HG03045 (cell line): ENCODE measurements around the gene HYI.
"Not testable (repeated sequence)": the region's sequence is repeated elsewhere in the genome, so short reads cannot be mapped to it uniquely, and the experiment has no call there.

ENCODE experiments used
- ATAC-seq: cut with Tn5 transposase; IDR thresholded peaks from one replicate; pipeline ENCODE4 v1.9.1; 2021; ENCODE audit warnings: mild to moderate bottlenecking, moderate library complexity; ENCODE audit not compliant: unreplicated experiment

HYI gene

DNA sequence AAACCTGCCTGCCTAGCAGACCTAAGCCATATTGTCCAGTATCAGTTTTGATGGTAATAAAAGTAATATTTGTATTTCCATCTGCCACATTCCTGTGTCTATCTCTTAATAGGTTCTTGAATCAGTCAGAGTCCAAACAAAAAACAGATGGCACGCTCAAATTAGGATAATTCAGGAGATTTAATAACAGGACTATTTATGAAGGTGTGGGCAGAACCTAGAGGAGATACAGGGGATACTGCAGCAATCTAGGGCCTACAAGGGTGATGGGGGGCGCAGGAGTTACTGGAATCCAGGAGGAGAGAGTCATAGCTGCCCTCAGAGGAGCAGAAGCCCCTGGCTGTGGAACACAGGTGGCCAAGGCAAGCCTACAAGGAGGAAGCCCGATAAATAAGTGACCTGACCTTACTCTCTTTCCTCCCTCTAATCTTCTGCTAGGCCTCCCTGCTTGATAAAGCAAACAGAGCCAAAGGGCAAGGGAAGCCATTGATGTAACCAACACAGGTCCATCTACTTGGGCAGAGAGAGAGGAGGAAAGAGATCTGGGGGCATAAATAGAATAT, 11.9 kb upstream of the HYI start:
- no peak for ATAC-seq

DNA sequence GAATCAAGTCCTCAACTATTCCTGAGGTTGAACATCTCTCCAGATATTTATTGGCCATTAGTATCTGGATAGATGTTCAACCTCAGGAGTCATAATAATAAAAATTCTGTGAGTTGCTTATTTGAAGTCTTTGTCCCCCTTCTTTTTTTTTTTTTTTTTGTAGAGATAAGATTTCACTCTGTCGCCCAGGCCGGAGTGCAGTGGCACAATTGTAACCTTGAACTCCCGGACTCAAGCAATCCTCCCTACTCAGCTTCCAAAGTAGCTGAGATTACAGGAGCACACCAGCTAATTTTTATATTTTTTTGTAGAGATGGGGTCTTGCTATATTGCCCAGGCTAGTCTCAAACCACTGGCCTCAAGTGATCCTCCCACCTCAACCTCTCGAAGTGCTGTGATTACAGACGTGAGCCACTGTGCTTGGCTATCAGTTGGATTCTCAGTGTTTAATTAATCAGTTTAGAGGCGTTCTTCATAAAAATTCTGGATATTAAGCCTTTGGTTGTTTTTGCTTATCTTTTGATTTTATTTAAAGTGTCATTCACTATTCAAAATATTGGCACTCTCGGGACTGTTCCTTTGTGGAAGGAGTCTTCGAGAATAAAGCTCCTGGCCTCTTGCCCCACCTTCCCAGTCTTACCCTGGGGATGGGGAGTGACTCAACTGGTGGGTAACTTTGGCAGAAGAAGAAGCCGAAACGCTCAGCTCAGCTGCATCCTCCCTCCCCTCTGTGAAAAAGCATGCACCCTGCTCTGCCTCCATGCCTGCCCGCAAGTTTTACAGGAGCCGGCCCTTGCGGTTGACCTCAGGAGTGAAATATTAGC, 11.2 kb upstream of the HYI start:
- ATAC-seq = no peak

DNA sequence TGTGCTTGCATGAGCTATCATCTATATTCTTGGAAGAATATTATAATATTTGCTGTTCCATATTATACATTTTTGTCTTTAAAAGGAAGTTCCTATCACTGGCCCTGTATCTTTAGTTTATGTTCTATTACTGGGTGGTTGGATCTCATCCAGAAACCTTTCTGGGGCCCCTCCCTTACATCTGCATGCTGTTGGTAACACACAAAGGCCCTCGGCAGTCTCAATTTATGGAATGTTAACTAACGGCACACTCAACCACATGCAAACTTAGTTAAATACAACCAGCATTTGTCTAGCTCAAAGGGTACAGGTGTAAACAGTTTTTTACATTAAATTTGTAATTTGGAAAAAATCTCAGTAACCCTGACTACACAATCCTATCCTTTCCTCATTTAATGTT, 9.7 kb upstream of the HYI start:
- ATAC-seq = no peak

DNA sequence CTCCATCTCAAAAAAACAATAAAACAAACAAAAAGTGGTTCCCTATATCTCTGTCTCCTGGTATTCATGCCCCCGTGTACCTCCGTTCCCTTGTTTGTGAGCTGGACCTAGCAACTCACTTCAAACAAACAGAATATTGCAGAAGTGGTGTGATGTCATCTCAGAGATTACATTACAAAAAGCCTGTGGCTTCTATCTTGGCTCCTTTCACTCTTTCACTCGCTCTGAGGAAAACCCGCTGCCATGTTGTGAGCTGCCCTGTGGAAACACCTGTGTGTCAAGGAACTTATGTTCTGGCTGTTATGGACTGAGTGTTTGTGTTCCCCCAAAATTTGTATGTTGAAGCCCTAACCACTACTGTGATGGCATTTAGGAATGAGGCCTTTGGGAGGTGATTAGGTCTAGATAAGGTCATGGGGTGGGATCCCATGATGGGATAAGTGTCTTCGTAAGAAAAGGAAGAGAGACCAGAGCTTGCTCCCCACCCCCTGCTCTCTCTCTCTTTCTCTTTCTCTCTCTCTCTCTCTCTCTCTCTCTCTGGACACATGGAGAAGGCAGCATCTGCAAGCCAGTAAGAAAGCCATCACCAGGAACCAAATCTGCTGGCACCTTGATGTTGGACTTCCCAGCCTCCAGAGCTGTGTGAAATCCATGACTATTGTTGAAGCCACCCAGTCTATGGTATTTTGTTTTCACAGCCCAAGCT, 7.4 kb upstream of the HYI start:
- no peak for ATAC-seq

DNA sequence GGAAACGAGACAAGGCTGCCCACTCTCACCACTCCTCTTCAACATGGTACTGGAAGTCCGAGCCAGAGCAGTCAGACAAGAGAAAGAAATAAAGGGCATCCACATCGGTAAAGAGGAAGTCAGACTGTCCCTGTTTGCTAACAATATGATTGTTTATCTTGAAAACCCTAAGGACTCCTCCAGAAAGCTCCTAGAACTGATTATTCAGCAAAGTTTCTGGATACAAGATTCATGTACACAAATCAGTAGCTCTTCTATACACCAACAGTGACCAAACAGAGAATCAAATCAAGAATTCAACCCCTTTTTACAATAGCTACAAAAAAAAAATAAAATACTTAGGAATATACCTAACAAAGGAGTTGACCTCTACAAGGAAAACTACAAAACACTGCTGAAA, 4.6 kb upstream of the HYI start:
- not testable (repeated sequence) for ATAC-seq

DNA sequence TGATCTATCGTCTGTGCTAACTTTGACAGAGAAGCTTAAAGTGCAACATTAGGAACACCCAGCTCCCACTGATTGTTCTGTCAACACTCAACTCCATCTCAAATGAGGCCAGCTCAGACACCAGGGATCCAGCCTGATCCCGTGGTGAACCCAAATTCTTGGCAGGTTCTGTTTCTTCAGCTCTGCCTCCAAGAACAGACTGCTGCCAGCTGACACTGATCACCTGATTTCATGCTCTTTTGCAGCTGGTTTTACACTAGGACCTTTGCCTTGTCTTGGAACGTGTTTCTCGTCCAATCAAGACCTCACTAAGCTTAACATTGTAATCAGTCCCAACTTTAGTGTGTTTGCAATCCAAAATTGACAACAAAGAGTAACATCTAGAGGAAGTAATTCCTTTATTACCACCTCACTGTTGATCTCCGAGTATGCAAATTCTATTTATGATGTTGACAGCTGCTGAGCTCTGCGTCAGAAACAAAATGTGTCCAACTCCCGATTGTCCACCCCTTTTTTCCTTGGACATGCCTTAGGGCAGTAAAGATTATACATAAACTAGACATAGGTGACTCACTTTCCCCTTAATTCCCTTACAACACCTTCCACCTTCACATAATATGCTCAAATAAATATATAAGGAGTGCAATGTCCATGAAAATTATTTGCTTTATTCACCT, 1.6 kb upstream of the HYI start:
- ATAC-seq = no peak

DNA sequence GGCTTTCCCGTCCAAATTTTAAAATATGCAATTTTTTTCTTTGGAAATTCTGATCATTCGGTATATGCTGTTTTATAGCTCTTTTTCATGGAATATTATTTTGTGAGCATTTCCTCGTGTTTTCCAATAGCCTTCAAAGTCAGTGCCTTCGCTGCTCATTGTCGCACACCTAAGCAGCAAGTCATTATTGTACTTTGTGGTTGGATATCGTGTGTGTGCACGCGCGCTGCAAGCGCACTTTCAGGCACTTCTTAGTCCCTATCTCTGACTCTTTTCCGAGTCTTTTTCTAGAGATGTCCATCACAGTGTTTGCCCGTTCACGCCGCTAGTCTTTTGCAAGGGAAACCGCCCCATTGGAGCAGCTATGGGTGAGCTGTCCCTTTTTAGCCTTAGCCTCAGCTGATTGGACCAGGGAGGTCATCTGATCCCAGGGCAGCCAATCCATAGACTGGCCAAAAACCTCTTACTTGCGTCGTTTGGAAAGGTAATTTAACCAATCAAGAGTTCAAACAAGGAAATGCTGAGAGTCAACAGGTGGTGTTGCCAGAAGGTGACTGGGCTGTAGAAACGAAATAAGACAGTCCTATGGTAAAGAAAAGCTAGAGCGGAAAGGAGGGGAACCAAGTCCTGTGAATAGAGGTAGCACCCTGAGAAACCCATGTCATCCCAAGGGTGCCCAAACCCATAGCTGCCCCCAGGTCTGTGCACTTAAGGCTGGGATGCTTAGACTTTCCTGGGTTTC, 710 bp upstream of the HYI start:
- ATAC-seq = peak; percentile 74

DNA sequence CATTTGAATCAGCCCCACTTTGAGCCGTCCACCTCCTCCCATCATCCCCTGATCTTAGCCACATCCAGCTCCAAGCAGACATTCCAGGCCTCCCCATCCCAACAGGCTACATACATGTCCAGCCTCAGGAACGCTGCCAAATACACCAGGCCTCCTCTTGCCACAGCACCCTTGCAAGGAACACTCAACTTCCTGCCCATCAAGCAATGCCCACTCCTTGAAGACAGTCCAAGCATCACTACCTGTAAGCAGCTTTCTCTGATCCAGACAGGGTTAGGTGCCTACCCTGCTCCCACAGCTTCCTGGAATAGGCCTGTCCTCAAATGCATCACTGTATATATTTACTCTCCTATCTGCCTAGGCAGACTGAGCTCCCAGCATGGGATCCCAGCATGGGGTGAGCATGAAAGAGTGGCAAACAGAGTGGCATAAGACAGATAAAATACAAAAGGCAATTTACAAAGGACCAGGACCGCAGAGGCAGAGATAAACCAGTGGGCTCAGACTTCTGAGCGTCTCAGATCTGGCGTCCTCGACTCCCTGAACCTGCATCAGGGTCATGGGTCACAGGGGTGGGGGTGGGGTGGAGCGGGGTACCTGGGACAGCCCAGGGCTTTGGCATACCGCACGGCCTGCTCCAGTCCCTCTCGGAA, 816 bp downstream of the HYI start:
- no peak for ATAC-seq

DNA sequence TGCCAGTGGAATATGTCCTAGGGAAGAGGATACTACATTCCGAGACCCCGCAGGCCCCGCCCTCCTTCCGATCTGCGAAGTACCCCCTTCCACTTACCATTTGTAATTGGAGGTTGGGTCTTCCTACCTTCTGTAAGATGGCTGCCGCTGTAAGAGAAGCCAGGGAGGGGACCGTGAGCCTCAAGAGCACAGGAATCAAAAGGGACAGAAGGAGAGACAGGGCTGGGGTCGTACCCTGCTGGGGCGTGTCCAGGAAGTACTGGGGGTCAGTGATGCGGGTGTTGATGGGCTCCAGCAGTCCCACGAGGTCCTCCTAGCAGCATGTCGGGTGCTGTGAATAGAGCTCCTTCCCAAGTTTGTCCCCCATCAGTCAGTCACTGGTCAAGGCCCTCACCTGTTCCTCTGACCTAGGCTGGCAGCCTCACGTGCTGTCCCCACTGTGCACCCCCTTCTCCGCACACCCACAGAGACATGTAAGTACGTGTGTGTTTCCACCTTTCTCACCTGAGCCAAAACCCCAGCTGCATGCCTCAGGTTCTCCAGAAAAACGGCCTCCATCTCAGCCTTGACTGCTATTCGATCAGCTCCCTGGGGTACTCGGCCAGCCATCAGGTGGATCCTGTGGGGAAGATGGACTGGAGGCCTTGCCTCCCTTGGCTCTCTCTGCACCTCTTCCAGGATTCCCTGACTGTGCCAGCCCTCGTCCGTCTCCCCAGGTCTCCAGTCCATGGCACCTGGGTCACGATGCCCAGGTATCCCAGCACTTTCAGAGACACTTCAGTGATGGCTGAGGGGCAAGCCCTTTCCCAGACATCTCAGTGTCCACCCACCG, 1.8 kb downstream of the HYI start:
- no peak for ATAC-seq

DNA sequence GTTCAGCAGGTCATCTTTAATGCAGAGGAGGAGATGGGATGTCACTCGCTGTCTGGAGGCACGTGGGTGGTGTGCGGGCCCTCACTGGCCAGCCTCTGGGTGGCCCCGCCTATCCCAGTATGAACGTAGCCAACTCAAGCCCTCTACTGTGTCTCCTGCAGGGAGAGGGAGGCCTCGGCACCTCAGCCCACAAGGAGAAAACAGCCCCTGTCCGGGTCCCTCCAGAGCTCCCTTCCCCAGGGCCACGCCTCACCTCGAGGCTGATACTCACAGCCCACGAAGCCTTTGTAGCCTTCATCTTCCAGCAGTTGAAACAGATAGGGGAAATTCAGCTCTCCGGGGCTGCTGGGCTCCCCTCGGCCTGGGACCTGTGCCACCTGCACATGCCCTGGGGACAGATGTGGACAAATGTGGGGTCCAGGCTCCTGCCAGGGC, 2.6 kb downstream of the HYI start:
- ATAC-seq = no peak

DNA sequence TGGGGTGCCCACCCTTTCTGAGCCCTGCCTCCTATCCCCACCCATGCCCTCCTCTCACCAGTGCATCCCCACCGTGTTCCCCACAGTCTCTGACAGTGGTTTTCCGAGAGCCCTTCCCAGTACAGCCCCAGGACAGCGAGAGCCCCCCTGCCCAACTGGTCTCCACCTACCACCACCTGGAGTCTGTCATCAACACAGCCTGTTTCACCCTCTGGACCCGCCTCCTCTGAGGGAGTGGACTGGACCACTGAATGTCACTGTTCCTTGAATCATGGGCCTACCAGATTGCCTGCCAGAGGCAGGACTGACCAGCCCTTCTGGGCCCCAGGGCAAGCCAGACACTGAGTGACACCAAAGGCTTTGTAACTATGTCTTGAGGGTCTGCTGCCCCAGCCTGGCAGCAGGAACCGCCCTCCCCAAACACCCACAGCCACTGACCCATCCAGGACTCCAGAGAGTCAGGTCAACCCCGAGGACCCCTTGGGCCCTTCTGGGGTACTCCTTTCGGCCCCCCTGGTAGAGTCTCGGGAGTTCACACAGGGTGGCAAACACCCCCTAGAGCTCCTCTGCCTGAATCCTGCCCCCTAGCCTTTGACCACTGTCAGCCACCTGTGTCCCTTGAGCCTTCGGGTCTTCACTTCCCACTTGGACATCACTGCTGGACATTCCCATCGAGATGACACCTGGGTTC, 3.3 kb downstream of the HYI start:
- ATAC-seq = no peak

DNA sequence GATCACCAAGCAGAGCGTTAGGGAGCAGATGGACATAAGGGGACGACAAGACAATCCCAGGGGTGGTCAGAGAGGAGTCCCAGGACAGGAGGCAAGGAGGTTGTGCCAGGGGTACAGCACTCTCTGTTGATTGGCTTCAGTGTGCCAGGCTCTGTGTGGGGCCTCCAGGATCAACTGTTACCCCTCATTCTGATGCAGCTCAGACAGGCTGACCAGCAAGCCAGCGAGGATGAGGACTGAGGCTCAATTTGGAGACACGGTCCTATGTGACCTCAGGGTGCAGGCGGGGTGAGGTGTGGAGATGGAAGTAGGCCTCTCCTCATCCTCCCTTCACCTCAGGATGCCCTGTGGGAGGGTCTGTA, 4.0 kb downstream of the HYI start:
- no peak for ATAC-seq

DNA sequence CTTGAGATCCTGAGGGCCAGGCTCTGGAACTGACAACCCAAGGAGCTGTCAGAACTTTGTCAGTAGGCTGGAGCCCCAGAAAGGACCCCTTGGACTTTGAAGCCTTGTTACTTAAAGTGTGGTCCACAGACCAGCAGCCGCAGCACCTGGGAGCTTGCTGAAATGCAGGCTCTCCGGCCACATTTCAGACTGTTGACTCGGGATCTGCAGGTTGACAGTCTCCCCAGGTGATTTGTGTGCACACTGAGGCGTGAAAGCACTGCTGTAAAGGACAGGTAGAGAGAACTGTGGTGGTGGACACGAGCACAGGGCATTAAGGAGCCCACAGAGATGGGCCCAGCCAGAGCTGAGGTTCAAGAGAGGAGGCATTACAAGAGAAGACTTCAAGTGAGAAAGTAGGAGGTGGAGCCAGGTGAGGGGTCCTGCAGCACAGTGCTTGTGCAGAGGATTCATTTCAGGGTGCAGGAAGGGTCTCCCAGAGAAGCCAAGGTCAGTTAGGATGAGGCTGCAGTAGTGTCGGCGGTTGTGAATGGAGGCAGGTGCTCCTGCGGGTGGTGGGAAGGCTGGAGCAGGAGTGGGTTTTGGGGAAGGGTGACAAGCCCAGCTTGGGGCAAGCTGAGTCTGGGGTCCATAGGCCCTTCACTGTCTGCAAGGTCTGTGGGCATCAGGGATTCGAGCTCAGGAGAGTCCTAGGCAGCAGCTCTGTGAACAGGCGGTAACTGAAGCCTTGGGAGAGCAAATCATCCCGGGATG, 4.6 kb downstream of the HYI start:
- no peak for ATAC-seq

DNA sequence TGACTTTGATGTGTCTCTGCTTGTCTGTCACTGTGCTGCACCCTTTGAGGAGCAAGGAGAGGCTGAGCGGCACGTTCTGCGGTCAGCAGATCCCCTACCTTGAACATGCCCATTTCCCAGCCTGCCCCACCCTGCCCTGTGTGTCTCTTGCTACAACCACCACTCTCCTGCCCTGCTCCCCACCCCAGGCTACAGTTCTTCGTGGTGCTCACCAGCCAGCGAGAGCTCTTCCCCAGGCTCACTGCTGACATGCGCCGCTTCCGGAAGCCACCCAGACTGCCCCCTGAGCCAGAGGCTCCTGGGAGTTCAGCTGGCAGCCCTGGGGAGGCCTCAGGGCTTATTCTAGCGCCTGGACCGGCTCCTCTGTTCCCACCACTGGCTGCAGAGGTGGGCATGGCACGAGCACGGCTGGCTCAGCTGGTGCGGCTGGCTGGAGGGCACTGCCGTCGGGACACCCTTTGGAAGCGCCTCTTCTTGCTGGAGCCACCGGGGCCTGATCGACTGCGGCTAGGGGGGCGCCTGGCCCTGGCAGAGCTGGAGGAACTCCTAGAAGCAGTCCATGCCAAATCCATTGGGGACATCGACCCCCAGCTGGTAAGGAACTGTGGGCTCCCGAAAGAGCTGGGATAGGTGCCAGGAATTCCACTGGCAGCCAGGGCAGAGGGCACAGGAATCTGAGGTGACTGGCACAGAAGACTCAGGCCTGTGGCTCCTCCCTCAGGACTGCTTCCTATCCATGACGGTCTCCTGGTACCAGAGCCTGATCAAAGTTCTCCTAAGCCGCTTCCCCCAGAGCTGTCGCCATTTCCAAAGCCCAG, 5.6 kb downstream of the HYI start:
- ATAC-seq = no peak

DNA sequence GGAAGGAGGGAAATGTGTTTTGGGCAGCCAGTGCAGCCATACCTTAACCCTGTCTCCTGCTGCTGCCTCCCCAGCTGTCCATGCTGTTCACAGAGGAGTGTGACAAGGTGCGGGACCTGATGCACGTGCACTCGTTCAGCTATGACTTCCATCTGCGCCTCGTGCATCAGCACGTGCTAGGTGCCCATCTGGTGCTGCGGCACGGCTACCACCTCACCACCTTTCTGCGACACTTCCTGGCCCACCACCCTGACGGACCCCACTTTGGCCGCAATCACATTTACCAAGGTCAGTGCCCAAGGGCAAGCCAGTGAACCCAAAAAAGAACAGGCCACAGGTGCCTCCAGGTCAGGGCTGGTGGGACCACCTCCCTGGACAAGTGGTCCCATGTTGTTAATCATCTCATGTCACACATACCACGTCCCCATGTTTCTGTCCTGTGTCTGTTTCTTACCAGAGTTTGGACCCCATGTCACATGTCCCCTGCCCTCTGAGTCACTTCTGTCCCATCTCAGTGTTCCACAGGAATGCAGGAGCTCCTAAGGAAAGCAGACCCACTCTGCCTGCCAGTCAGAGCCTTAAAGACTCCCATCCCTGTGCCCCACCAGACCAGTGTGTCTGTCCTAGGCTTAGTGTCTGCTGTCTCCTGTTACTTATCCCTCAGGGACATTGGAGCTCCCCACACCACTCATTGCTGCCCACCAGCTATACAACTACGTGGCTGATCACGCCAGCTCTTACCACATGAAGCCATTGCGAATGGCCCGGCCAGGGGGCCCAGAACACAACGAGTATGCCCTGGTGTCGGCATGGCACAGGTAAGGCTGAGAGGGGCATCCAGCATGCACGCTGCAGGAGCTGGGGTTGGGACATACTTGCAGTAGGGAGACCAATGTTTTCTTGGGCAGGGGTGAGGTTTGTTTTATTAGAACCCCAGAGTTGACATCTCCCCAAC, 6.6 kb downstream of the HYI start:
- ATAC-seq = no peak

DNA sequence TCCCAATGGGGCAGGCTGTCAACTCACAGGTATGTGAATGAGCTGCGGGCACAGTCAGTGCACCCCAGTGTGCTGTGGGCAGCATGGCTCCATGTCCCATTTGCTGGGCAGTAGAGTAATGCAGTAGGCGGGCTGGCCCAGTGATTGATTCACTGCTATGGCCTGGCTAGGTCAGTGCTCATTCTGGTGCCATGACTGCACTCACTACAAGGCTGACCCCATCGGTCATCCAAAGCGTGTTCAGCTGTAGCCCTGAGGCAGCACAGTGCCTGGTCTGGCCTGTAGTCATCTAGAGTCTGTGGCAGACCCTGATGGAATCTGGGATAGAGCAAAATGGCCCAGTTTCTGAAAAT, 7.4 kb downstream of the HYI start:
- ATAC-seq = no peak
